GM21515 (cell line): ENCODE measurements around the gene MIDN.
"Not testable (repeated sequence)": the region's sequence is repeated elsewhere in the genome, so short reads cannot be mapped to it uniquely, and the experiment has no call there.

Source experiments
- ATAC-seq: cut with Tn5 transposase; IDR thresholded peaks from one replicate; pipeline ENCODE4 v1.9.1; 2021; ENCODE audit not compliant: unreplicated experiment

The MIDN gene

GRCh38 chr19:1291761-1292418 is 43.5 kb downstream of the MIDN start:
- ATAC-seq: no peak

- ATAC-seq: no peak
These were observed 44.2 kb downstream of the MIDN start for GRCh38 chr19:1292419-1293151.

- no peak for ATAC-seq
These were observed 45.6 kb downstream of the MIDN start for GRCh38 chr19:1293782-1294604.

- no peak for ATAC-seq
These were observed 46.3 kb downstream of the MIDN start for GRCh38 chr19:1294688-1295087.

GRCh38 chr19:1295169-1296012 is 47.0 kb downstream of the MIDN start:
- ATAC-seq: no peak

- no peak for ATAC-seq
These were observed 47.7 kb downstream of the MIDN start for GRCh38 chr19:1296078-1296477.

GRCh38 chr19:1296575-1297271 is 48.3 kb downstream of the MIDN start:
- no peak for ATAC-seq

- ATAC-seq: no peak
These were observed 49.9 kb downstream of the MIDN start for GRCh38 chr19:1298235-1298634.

- ATAC-seq: no peak
These were observed 51.4 kb downstream of the MIDN start for GRCh38 chr19:1299801-1300200.

GRCh38 chr19:1300744-1301490 is 52.5 kb downstream of the MIDN start:
- no peak for ATAC-seq

- no peak for ATAC-seq
These were observed 54.3 kb downstream of the MIDN start for GRCh38 chr19:1302533-1303239.

GRCh38 chr19:1304197-1304924 is 56.0 kb downstream of the MIDN start:
- ATAC-seq: no peak

- not testable (repeated sequence) for ATAC-seq
These were observed 57.0 kb downstream of the MIDN start for GRCh38 chr19:1305354-1305753.

GRCh38 chr19:1307320-1307719 is 58.9 kb downstream of the MIDN start:
- ATAC-seq: no peak

- no peak for ATAC-seq
These were observed 59.4 kb downstream of the MIDN start for GRCh38 chr19:1307755-1308303.

GRCh38 chr19:1308718-1309117 is 60.3 kb downstream of the MIDN start:
- no peak for ATAC-seq
